HG03159 (cell line): ENCODE results near the gene GPR42.
A peak's percentile ranks its signal among the peaks of the same experiment; 100 is the strongest.
"Not testable (repeated sequence)": the region's sequence is repeated elsewhere in the genome, so short reads cannot be mapped to it uniquely, and the experiment has no call there.

Experiments used
- ATAC-seq: cut with Tn5 transposase; IDR thresholded peaks from one replicate; pipeline ENCODE4 v1.9.1; 2021; ENCODE audit warnings: mild to moderate bottlenecking, moderate library complexity; ENCODE audit not compliant: unreplicated experiment

GPR42 gene

GRCh38 chr19:35392742-35393715 is 22.2 kb downstream of the GPR42 start:
- no peak for ATAC-seq

GRCh38 chr19:35395382-35396199 is 24.7 kb downstream of the GPR42 start:
- no peak for ATAC-seq

GRCh38 chr19:35396240-35396885 is 25.5 kb downstream of the GPR42 start:
- ATAC-seq = no peak

GRCh38 chr19:35397064-35397463 is 26.2 kb downstream of the GPR42 start:
- ATAC-seq = no peak

- no peak for ATAC-seq
Observed at GRCh38 chr19:35398570-35398969, 27.7 kb downstream of the GPR42 start.

- no peak for ATAC-seq
Observed at GRCh38 chr19:35399231-35399630, 28.4 kb downstream of the GPR42 start.

GRCh38 chr19:35399948-35400772 is 29.3 kb downstream of the GPR42 start:
- no peak for ATAC-seq

GRCh38 chr19:35400773-35401100 is 29.9 kb downstream of the GPR42 start:
- no peak for ATAC-seq

GRCh38 chr19:35401416-35401815 is 30.5 kb downstream of the GPR42 start:
- ATAC-seq = not testable (repeated sequence)

GRCh38 chr19:35403116-35403760 is 32.4 kb downstream of the GPR42 start:
- ATAC-seq = no peak

GRCh38 chr19:35404879-35405622 is 34.2 kb downstream of the GPR42 start:
- peak; percentile 61 for ATAC-seq

GRCh38 chr19:35407619-35408018 is 36.8 kb downstream of the GPR42 start:
- ATAC-seq = no peak

GRCh38 chr19:35408284-35409171 is 37.7 kb downstream of the GPR42 start:
- peak; percentile 76 for ATAC-seq

- ATAC-seq = no peak
Observed at GRCh38 chr19:35409191-35409590, 38.3 kb downstream of the GPR42 start.

GRCh38 chr19:35410487-35410886 is 39.6 kb downstream of the GPR42 start:
- no peak for ATAC-seq

- ATAC-seq = no peak
Observed at GRCh38 chr19:35414442-35414841, 43.6 kb downstream of the GPR42 start.

- ATAC-seq = no peak
Observed at GRCh38 chr19:35416331-35416730, 45.5 kb downstream of the GPR42 start.

- ATAC-seq = no peak
Observed at GRCh38 chr19:35417278-35417677, 46.4 kb downstream of the GPR42 start.
